Muscle of back (tissue), 11 donors: ENCODE data around the gene SENP7. TPM values are rescaled to one million over a fixed set of nuclear protein-coding genes. Genes with fewer than 3 reads are reported as not detected.
"Not testable (repeated sequence)": the region's sequence is repeated elsewhere in the genome, so short reads cannot be mapped to it uniquely, and the experiment has no call there.

Experiments
- DNase-seq, 3 donors: peaks; one replicate each; pipeline versions ENCODE4 v3.0.0 to v3.0.0-alpha.2; 2013
- polyA plus RNA-seq, 10 donors: library from polyadenylated mRNA; unstranded; fragments of 120-200 nt; gene quantifications; one replicate each; pipeline ENCODE4 v1.2.1, GENCODE V29; 2013; ENCODE audit not compliant: insufficient read length in 10 of 10

The SENP7 gene
- polyA plus RNA-seq, 10 donors, result 26.4 to 54.6 (median 37.7) TPM

GRCh38 chr3:101453961-101454360, 59.1 kb downstream of the SENP7 start:
- no peak for DNase-seq

GRCh38 chr3:101438641-101439040, 74.4 kb downstream of the SENP7 start:
- DNase-seq, result not testable (repeated sequence)

GRCh38 chr3:101433652-101434051, 79.4 kb downstream of the SENP7 start:
- DNase-seq, result no peak

- no peak for DNase-seq
Measured at GRCh38 chr3:101423984-101424888, 88.8 kb downstream of the SENP7 start.

GRCh38 chr3:101418851-101419250, 94.2 kb downstream of the SENP7 start:
- no peak for DNase-seq

GRCh38 chr3:101414121-101414520, 98.9 kb downstream of the SENP7 start:
- DNase-seq, result peak; percentile 5 to 23 (median 18)

- no peak for DNase-seq
Measured at GRCh38 chr3:101413656-101414055, 99.4 kb downstream of the SENP7 start.

- DNase-seq, result no peak
Measured at GRCh38 chr3:101391413-101391950, 121.5 kb downstream of the SENP7 start.

GRCh38 chr3:101388706-101389105, 124.3 kb downstream of the SENP7 start:
- DNase-seq, result no peak

- no peak for DNase-seq
Measured at GRCh38 chr3:101387351-101387750, 125.7 kb downstream of the SENP7 start.

- no peak for DNase-seq
Measured at GRCh38 chr3:101384426-101384825, 128.6 kb downstream of the SENP7 start.

GRCh38 chr3:101383656-101384055, 129.4 kb downstream of the SENP7 start:
- DNase-seq, result no peak

GRCh38 chr3:101383156-101383575, 129.8 kb downstream of the SENP7 start:
- DNase-seq, result peak; percentile 27 to 78 (median 38)

GRCh38 chr3:101381809-101382208, 131.2 kb downstream of the SENP7 start:
- peak; percentile 6 to 24 (median 16) for DNase-seq

GRCh38 chr3:101379658-101380376, 133.2 kb downstream of the SENP7 start:
- DNase-seq, result no peak

GRCh38 chr3:101377796-101378195, 135.2 kb downstream of the SENP7 start:
- DNase-seq, result no peak

GRCh38 chr3:101377209-101377608, 135.8 kb downstream of the SENP7 start:
- DNase-seq, result no peak

GRCh38 chr3:101375586-101375985, 137.4 kb downstream of the SENP7 start:
- DNase-seq, result no peak

GRCh38 chr3:101362406-101362805, 150.6 kb downstream of the SENP7 start:
- no peak for DNase-seq

GRCh38 chr3:101351829-101352228, 161.2 kb downstream of the SENP7 start:
- DNase-seq, result peak; percentile 1 to 11 (median 3)

GRCh38 chr3:101340591-101340990, 172.4 kb downstream of the SENP7 start:
- DNase-seq, result no peak

- DNase-seq, result no peak
Measured at GRCh38 chr3:101333883-101334282, 179.1 kb downstream of the SENP7 start.
